Measurements from ENCODE around the gene WHRN. TPM values are rescaled to one million over a fixed set of nuclear protein-coding genes. Genes with fewer than 3 reads are reported as not detected.
A peak's percentile ranks its signal among the peaks of the same experiment; 100 is the strongest.

Gene WHRN
- total and polyA plus RNA-seq, 9 of the 15 experiments (the other 6 are each of a cell fraction or from before 2014, with no cell fraction given): 0.31 to 14.1 (median 3.0) TPM

GRCh38 chr9:114504341-114505186, 709 bp downstream of the WHRN start (continued):
- TF ChIP-seq CHD7 (IDR thresholded peaks at IDR 0.05; ENCODE audit: low read depth, low read length) (no peak), ZSCAN29 (IDR thresholded peaks at IDR 0.05) (no peak), YBX1 (IDR thresholded peaks at IDR 0.05) (no peak), FOXP4 (CRISPR knock-in tag; IDR thresholded peaks at IDR 0.05; ENCODE audit: borderline replicate concordance) (peak; percentile 94; the same call in 1 of the 2 replicates), XRCC5 (IDR thresholded peaks at IDR 0.05; ENCODE audit: low read depth, low read length) (0 out of 2 replicates have a peak, but pooled peaks have one; percentile 40), NFYB (IDR thresholded peaks at IDR 0.05; ENCODE audit: extremely low read depth, insufficient read length) (no peak), TAF9B (IDR thresholded peaks at IDR 0.05; ENCODE audit: partially characterized antibody) (no peak)

Data from K562 (cell line).